OCI-M1 (cell line): Measurements from ENCODE around the gene DNAJC16.
"Not testable (repeated sequence)": the region's sequence is repeated elsewhere in the genome, so short reads cannot be mapped to it uniquely, and the experiment has no call there.

Experiments
- DNase-seq: peaks from one replicate; lab custom pipeline; 2025; lab: John Stamatoyannopoulos, UW

DNAJC16 gene

DNA sequence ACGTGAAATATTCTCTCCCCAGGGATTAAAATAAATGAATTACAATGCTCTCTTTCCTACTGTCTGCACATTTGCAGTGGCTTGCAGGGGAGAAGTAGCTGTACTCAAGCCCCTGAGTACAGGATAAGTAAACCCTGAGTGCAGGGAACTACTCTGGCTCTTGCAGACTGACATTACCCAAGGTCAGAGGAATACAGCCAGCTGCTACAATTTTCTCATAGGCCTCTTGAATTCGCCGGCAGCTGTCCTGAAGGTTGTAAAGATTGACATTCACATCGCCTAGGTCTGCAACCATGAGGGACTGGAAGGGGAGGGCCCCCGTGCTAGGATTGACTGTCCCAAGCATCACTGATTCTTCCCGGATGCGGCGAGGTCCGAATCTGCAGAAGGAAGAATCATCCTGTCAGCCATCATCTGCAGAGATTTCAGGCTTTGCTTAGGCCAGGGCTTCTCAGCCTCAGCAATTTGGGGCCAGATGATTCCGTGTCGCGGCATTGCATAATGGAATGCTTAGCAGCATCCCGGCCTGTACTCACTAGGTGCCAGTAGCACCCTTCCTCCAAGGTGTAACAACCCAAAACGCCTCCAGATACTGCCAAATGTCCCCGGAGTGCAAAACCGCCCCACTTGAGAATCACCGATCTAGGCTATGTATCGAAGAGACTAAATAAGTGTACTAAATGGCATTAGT, 56.5 kb downstream of the DNAJC16 start:
- DNase-seq: no peak

DNA sequence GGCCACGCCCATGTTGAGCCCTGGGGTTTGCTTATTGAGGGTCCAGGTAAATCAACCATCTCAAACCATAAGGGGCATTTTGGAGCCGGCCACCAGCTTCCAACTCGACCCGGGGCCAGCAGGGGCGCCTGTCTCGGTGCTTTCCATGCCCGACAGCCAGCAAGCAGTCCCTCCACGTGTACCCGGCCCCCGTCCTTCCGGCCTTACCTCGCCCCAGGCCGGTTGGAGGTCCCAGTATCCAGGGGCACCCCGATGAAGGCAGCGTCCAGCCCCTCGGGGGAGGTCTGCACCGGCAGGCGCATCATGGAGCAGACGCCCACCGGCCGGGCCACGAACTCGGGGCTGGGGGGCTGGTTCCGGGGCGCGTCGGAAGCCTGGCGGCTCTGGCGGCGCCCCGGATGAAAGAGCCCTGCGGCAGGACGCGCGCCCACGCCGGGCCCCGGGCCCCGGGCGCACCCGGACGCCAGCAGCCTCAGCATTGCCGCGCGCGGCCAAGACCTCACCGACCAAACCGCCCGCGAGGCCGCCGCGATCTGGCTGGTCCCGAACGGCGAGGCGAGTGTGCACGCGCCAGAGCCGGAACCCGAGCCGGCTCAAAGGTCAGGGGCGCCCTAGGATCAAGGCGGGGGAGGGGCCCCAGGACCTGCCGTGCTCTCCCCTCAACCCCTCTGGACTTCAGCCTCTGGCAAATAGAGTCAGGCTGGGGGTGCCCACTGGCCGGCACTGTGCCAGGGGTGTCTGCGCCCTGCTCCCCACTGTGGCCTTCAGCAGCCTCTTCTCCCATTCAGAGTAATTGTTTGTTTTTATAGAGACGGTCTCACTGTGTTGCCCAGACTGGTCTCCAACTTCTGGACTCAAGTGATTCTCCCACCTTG, 58.1 kb downstream of the DNAJC16 start, which contains the start of gene AGMAT:
TSS of gene AGMAT (minus strand) at position 563 of the 875 bp plus-strand sequence. CDS start at position 479, 84 bp downstream.
- DNase-seq: peak; percentile 80

DNA sequence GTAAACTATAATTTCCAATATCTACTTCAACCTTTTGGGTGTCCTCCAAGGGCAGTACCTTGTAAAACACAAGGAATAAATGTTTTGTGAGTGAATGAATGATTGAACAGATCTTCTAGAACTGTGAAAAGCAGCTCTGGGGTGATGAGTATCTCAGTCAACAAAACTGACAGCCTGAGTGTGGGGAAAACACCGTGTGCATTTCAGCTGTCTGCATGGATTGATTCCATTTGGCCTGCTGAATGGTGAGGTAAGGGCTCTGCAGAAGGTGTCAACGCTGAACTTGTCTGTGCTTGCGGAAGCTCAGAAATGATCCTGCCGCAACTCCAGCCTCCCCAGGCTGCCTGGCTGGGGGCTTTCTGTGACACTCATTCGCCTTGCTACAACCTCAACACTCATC, 65.6 kb downstream of the DNAJC16 start:
- no peak for DNase-seq

DNA sequence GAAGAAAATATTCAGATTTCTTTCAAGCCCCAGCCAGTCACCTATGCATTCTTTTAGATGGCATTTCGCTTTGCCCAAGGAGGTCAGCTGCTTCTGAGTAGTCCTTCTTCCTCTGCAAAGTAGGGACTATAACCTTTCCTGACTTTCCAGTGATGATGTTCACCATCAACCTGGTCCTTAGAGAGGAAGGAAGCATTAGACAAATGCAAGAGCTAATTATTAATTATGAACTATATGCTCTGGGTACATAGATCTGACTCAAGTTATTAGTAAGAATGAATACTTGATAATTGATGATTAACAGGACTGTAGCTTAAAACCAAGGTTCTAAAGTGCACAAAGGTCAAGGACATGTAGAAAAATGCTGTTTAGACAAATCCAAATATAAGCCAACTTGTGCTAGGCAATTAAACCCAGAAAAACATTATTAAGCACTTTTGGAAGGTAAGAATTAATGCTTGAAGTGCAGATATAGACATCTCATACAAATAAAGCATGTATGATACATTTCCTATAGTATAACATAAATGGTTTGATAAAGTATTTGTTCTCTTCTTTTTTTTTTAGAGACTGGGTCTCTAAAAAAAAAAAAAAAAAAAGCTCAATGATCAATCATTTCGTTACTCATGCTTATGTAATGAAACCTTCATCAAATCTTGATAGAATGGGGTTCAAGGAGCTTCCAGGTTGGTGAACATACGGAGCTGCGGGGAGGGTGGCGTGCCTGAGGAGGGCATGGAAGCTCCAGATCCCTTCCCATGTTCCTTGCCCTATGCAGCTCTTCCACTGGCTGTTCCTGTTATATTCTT, 69.4 kb downstream of the DNAJC16 start:
- no peak for DNase-seq

DNA sequence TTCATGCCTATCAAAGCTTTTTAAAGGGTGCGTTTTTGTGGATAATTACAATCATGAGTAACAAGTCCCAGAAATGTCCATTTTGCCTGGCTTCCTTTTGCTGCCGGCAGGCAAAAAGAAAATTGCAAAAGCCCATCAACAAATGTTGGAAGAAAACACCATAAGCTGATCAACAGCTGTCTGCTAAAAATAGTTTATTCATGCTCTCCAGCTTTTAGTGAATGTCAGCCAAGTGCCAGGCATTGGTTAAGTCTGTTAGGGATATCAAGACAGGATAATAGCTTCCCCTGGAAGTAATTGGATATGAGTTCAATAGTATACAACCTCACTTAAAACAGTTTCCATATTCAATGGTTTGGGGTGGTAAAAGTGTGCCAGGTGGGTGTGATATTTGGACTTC, 71.8 kb downstream of the DNAJC16 start:
- no peak for DNase-seq

GRCh38 chr1:15603050-15603965, 76.7 kb downstream of the DNAJC16 start:
- peak; percentile 98 for DNase-seq

GRCh38 chr1:15603966-15604282, 77.3 kb downstream of the DNAJC16 start:
- DNase-seq: not testable (repeated sequence)

DNA sequence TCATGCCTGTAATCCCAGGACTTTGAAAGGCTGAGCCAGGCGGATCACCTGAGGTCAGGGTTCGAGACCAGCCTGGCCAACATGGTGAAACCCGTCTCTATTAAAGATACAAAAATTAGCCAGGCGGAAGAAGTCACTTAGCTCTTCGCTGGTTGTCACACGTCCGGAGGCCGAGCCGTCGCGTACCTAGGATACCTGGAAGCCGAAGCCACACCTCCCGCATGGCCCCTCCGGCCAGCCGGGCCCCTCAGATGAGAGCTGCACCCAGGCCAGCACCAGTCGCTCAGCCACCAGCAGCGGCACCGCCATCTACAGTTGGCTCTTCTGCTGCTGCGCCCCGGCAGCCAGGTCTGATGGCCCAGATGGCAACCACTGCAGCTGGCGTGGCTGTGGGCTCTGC, 77.8 kb downstream of the DNAJC16 start:
- DNase-seq: not testable (repeated sequence)

DNA sequence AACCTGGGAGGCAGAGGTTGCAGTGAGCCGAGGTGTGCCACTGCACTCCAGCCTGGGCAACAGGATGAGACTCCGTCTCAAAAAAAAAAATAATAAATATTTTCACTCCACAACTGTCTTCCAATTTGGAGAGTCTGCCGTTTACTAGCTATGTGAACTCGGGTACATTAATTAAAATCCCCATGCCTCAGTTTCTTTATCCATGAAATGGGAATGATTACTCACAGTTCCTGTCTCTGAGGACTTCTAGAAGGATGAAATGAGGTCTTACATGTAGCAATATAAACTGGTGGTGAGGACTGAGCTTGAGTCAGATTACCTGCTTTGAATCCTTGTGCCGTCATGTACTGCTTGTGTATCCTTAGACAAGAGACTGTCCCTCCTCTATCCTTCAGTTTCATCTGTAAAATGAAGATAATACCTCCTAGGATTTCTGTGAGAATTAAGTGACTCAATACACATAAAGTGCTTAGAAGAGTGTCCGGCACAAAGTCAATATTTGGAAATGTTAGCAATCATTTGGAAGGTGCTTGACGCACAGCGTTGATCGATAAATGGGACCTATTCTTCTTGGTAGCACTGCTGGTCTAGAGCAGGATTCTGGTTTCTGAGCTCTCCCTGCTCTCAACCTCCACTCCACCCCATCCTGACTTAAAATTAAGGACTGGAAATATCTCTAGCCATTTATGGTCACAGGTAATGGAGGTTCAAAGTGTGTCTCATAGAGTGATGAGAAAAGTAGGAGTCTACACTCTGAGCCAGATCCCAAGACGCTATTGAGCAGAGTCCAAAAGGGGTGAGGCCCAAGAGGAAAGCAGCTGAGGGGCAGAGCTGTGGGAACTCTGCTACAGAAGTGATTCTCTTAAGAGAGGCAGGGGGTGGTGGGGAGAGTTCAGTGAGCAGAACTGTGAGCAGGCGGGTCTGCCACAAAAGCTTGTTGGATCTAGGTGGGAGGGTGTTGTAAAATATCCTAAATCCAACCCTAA, 79.0 kb downstream of the DNAJC16 start:
- no peak for DNase-seq

- DNase-seq: no peak
Measured at GRCh38 chr1:15609631-15610030, 83.0 kb downstream of the DNAJC16 start.

DNA sequence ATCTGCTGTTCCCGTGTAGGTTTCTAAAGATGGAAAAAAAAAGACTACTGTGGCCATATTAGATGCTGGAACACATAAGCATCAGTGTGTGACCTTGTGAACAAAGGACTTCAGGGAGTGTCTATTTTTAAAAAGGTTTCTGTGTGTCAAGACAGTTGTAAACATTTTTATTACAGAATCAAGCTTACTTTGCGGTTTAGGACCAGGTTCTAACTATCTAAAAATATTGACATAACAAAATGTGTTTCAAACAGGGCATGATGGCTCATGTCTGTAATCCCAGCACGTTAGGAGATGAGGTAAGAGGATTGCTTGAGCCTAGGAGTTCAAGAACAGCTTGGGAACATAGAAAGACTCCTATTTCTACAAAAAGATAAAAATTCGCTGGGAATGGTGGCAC, 83.5 kb downstream of the DNAJC16 start:
- no peak for DNase-seq

- DNase-seq: no peak
Measured at GRCh38 chr1:15616373-15617172, 89.9 kb downstream of the DNAJC16 start.

DNA sequence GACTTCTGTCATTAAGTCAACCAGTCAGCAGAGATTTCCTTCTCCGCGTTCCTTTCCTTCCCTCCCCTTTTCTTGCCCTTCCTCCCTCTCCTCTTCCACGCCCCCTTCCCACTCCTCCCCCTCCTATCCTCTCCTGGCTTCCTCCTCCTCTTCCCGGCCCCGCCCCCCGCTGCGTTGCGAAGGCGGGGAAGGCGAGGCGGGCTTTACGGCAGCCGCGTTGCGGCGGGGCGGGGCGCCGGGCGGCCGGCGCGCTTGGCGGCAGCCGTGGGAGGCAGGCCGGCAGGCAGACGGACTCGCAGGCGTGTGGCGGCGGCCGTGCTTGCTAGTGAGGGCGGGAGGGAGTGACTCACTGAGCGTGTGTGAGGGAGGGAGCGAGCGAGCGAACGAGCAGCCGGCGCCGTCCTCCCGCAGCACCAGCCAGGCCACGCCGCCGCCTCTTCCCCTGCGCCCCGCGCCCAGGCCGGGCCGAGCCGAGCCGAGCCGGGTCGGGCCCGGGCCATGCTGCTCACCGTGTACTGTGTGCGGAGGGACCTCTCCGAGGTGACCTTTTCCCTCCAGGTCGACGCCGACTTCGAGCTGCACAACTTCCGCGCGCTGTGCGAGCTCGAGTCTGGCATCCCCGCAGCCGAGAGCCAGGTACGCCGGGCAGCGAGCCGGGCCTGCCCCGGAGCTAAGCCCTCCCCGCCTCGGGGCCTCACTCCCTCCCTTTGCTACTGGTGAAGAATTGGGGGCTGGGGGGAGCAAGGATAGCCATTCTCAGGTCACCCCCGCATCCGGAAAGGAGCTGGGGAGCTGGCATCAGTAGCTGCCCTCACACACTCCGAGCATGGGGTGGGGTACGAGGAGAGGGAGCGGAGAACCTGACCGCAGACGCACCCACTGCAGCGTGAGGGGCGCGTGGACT, 90.8 kb downstream of the DNAJC16 start, which contains the start of gene DDI2:
TSS of gene DDI2 (plus strand) at position 286 of the 904 bp plus-strand sequence. CDS start at position 499, 213 bp downstream.
- peak; percentile 98 for DNase-seq

- DNase-seq: peak; percentile 76
Measured at GRCh38 chr1:15618077-15618654, 91.5 kb downstream of the DNAJC16 start.

DNA sequence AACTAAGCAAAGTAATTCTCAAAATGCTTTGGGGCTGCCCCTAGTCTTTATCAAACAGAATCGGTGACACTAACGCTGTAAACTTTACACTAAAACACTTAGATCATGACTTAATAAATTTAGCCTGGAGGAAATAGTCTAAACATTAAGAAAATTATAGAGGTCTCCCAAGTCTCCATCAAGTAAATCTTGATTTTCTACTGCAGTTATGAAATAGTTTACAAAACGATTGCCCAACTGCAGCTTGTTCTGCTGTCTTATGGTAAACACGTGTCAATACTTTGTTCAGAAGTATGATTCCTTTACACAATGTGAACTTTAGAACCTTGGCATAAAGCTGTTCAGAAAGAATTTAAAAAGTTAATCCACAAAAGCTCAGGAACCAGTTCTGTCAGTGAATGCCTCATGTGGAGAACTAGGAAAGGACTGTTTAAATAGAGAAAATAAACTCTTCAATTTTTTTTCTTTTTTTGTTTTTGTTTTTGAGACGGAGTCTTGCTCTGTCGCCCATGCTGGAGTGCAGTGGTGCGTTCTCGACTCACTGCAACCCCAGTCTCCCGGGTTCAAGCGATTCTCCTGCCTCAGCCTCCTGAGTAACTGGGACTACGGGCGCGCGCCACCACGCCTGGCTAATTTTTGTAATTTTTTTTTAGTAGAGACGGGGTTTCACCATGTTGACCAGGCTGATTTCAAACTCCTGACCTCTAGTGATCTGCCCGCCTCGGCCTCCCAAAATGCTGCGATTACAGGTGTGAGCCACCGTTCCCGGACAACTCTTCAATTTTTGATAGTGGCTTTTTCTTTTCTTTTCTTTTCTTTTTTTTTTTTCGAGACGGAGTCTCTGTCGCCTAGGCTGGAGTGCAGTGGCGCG, 92.2 kb downstream of the DNAJC16 start:
- peak; percentile 56 for DNase-seq

DNA sequence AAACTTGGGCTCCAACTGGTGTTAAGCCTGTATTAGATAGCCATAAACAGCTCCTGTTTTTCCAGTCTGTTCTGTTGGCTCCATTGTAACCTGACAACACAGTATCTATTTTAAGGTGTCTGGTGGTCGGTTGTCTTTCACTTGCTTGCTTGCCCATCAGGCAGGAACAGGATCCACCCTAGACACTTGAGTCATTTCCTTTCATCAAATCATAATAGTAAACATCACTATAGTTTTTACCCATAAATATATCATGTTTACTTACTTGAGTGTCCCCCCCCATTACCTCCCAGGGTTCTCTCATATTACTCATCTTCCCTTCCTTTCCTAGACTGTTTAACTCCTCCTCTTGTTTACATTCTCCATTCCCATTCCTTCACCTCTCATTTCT, 93.5 kb downstream of the DNAJC16 start:
- DNase-seq: peak; percentile 27
